Muscle of leg (tissue), 16 donors: ENCODE results near the gene MMP19. TPM values are rescaled to one million over a fixed set of nuclear protein-coding genes. Genes with fewer than 3 reads are reported as not detected.
A peak's percentile ranks its signal among the peaks of the same experiment; 100 is the strongest.
"Not testable (repeated sequence)": the region's sequence is repeated elsewhere in the genome, so short reads cannot be mapped to it uniquely, and the experiment has no call there.

ENCODE experiments used
- DNase-seq: peaks from one replicate; pipeline ENCODE4 v3.0.0; 2013
- H3K27ac ChIP-seq: one replicate; pipeline ENCODE4 v1.5.1; 2013; ENCODE audit warnings: mild to moderate bottlenecking, low read length, control low read depth
- H3K27me3 ChIP-seq: one replicate; pipeline ENCODE4 v1.6.1; 2013; ENCODE audit warnings: low read length; ENCODE audit not compliant: control insufficient read depth, insufficient read depth
- H3K36me3 ChIP-seq: one replicate; pipeline ENCODE4 v1.6.1; 2013; ENCODE audit warnings: low read length; ENCODE audit not compliant: control insufficient read depth, insufficient read depth
- H3K4me1 ChIP-seq: one replicate; pipeline ENCODE4 v1.6.1; 2013; ENCODE audit warnings: low read length; ENCODE audit not compliant: control insufficient read depth, insufficient read depth
- H3K4me3 ChIP-seq: one replicate; pipeline ENCODE4 v1.5.1; 2013; ENCODE audit warnings: low read length, control low read depth
- H3K9me3 ChIP-seq: replicated peaks from 2 replicates; pipeline ENCODE4 v1.6.1; 2013; ENCODE audit warnings: low read depth, low read length; ENCODE audit not compliant: control insufficient read depth
- WGBS: methylation state at CpG from one replicate; pipeline ENCODE4 v1.1.5; 2013; ENCODE audit warnings: missing lambda C conversion rate; ENCODE audit not compliant: insufficient coverage; 5-methylcytosine and 5-hydroxymethylcytosine counted together
- long read RNA-seq, 11 donors: transcript quantifications; one replicate each; lab custom pipeline, GENCODE V29; 2026
- polyA plus RNA-seq, 8 donors: library from polyadenylated mRNA; unstranded; fragments of 120-200 nt; gene quantifications; one replicate each; pipeline versions ENCODE4 v1.2.1 to v1.2.3, GENCODE V29; 2013; ENCODE audit warnings: inconsistent platforms in 1 of 8, low replicate concordance in 1 of 8; ENCODE audit not compliant: insufficient read length in 8 of 8, insufficient read depth in 1 of 8
- total RNA-seq: library from RNA; stranded (reverse); fragments of 120-200 nt; gene quantifications from one replicate; pipeline ENCODE4 v1.2.4, GENCODE V29; 2013

MMP19 gene, protein sequence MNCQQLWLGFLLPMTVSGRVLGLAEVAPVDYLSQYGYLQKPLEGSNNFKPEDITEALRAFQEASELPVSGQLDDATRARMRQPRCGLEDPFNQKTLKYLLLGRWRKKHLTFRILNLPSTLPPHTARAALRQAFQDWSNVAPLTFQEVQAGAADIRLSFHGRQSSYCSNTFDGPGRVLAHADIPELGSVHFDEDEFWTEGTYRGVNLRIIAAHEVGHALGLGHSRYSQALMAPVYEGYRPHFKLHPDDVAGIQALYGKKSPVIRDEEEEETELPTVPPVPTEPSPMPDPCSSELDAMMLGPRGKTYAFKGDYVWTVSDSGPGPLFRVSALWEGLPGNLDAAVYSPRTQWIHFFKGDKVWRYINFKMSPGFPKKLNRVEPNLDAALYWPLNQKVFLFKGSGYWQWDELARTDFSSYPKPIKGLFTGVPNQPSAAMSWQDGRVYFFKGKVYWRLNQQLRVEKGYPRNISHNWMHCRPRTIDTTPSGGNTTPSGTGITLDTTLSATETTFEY
- total RNA-seq (2.7 TPM), polyA plus RNA-seq (1 to 10 TPM; 1.0 to 2.9 (median 1.9) TPM)
- long read RNA-seq, donor 1, result 0 reads
- long read RNA-seq, donor 2, partial matches to known transcripts, result 0 of 1 reads
- long read RNA-seq, donor 2, other reads (novel, unspliced or antisense), result 0 of 1 reads
- long read RNA-seq, donor 3, result 0 reads
- long read RNA-seq, donor 4, result 0 reads
- long read RNA-seq, donor 5, partial matches to known transcripts, result 10 of 10 reads
- long read RNA-seq, donor 5, other reads (novel, unspliced or antisense), result 0 of 10 reads
- long read RNA-seq, donor 6, partial matches to known transcripts, result 5 of 5 reads
- long read RNA-seq, donor 6, other reads (novel, unspliced or antisense), result 0 of 5 reads
- long read RNA-seq, donor 7, partial matches to known transcripts, result 0 of 1 reads
- long read RNA-seq, donor 7, other reads (novel, unspliced or antisense), result 0 of 1 reads
- long read RNA-seq, donor 8, result 0 reads
- long read RNA-seq, donor 9, result 0 reads
- long read RNA-seq, donor 10, result 0 reads
- long read RNA-seq, donor 11, result 0 reads

DNA sequence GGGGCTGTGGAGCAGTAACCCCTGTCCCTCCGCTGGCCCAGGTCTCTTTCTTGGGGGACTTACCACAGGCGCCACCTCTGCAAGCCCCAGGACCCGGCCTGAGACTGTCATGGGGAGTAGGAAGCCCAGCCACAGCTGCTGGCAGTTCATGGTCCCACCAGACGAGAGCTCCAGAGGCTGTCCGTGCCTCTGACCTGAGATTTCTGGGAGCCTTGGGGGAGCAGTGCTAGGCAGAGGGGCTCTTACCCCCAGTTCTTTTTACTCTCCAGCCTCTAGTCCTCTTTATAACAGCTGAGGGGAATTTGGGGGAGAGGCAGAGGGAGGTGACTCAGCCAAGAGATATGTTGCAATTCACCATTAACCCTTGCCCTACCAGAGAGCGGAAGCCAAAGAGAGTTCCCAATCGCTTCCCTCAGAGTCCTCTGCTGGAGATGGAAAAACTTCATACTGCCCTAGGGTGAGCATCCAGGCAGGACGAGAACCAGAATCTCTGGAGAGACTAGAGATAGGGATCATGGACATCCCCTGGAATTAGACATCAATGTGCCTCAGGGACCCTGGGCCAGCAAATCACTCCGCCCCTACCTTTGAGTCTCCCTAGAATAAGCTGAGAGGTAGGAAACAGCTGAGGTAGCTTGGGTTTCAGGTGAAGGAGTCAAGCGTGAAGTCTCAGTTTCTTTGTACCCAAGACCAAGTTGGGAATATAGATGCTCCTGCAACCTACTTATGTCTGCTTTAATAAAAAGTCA lies at the start of gene MMP19:
TSS of gene MMP19 (minus strand) at position 256 of the 749 bp plus-strand sequence. CDS start at position 150, 106 bp downstream.
- Histone ChIP-seq H3K9me3 (no peaks in the 10 kb centered on the region), H3K4me1 (peaks cover 13% of the 10 kb centered on the region), H3K27ac (no peak within 1 kb of the TSS), H3K4me3 (no peak within 1 kb of the TSS), H3K36me3 (no peaks in the 10 kb centered on the region), H3K27me3 (peaks cover 2% of the 10 kb centered on the region)
- 23% methylated on average over 4 of the region's 10 CpGs for WGBS
- DNase-seq, result peak; percentile 73

DNA sequence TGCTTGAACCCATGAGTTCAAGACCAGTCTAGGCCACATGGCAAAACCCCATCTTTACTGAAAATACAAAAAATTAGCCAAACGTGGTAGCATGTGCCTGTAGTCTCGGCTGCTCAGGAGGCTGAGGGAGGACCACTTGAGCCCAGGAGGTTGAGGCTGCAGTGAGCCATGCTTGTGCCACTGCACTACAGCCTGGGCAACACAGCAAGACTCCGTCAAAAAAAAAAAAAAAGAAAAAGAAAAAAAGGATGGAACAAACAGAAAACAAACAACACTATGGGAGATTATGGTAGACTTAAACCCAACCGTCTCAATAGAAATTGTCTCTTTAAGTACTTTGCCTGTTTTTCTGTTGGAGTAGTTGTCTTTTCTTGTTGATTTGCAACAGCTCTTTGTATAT lies 48.6 kb upstream of the MMP19 start:
- no peak overlapping the region for H3K4me3 ChIP-seq
- H3K9me3 ChIP-seq, result no peaks in the 10 kb centered on the region
- 94% methylated on average over 2 of the region's 4 CpGs for WGBS
- no peaks in the 10 kb centered on the region for H3K36me3 ChIP-seq
- H3K27me3 ChIP-seq, result no peaks in the 10 kb centered on the region
- H3K4me1 ChIP-seq, result no peaks in the 10 kb centered on the region
- DNase-seq, result no peak
- no peak overlapping the region for H3K27ac ChIP-seq

DNA sequence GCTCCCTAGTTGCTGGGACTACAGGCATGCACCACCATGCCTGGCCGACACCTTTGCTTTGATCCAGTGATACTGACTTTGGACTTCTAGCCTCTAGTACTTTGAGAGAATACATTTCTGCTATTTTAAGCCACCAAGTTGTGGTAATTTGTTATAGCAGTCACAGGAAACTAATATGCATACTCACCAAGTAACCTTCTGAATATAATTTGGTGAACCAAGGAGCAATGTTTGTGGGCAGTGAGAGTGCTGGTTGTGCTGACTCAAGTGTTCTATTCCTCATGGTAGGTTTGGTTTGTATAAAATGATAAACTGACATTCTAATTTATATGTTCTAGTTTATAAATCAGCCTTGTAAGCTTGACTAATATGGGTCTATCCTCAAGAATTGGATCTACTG lies 42.4 kb upstream of the MMP19 start:
- Histone ChIP-seq H3K9me3 (no peaks in the 10 kb centered on the region), H3K27ac (no peak overlapping the region), H3K36me3 (no peaks in the 10 kb centered on the region), H3K4me3 (no peak overlapping the region), H3K27me3 (no peaks in the 10 kb centered on the region), H3K4me1 (no peaks in the 10 kb centered on the region)
- DNase-seq, result no peak
- 83% methylated on average over 1 of the region's 1 CpG for WGBS

DNA sequence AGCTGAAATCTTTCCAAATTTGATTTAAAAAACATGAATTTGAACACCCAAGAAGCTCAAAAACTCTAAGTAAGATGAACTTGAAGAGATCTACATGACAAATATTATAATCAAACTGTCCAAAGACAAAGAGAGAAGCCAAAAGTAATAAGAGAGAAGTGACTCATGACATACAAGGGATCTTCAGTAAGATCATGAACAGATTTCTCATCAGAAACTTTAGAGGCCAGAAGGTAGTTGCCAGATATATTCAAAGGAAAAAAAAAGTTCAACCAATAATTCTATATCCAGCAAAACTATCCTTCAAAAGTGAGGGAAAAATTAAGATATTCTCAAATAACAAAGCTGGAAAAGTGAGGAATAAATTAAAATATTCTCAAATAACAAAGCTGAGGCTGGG lies 35.1 kb upstream of the MMP19 start:
- H3K4me3 ChIP-seq, result no peak overlapping the region
- no peak for DNase-seq
- H3K36me3 ChIP-seq, result no peaks in the 10 kb centered on the region

DNA sequence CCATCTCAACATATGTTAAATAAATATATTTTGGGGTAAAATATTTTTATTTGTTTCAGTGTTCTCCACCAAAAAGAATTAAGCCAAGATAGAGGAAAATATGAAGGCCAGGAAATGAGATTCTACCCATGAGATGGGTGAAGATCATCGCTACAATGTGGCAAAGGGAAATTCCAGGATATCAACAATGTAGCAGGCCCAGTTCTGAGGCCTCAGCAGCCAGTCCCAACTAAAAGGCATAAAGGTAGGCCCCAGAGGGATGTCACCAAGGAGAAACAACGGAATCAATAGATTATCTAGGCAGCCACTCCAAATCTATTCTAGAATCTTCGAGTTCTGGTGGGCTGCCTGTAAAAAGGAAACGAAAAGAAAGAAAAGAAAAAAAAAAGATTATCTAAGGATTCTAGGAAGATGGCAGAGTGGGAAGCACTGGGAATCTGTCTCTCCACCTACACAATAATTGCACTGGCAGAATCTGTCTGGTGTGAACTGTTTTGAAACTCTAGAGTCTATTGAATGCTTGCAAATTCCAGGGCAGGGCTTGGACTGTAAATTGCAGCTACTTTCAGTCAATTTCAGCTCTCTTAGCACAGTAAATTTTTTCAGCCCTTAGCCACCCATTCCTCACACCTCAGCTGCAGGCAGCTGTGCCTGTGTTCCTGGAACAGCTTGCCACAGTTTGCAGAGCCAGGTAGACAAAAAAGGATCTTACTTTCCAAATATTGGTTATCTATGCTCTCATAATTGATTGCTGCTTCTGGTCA lies 33.1 kb upstream of the MMP19 start:
- no peak for DNase-seq
- H3K27ac ChIP-seq, result no peak overlapping the region
- no peak overlapping the region for H3K4me3 ChIP-seq
- no peaks in the 10 kb centered on the region for H3K4me1 ChIP-seq
- H3K36me3 ChIP-seq, result no peaks in the 10 kb centered on the region
- no CpG with 5 or more reads among the region's 4 CpGs for WGBS
- H3K9me3 ChIP-seq, result no peaks in the 10 kb centered on the region
- H3K27me3 ChIP-seq, result no peaks in the 10 kb centered on the region

More for the DNA sequence above, 35.1 kb upstream of the MMP19 start:
- H3K27me3 ChIP-seq, result no peaks in the 10 kb centered on the region
- H3K27ac ChIP-seq, result no peak overlapping the region
- H3K9me3 ChIP-seq, result no peaks in the 10 kb centered on the region
- no peaks in the 10 kb centered on the region for H3K4me1 ChIP-seq

DNA sequence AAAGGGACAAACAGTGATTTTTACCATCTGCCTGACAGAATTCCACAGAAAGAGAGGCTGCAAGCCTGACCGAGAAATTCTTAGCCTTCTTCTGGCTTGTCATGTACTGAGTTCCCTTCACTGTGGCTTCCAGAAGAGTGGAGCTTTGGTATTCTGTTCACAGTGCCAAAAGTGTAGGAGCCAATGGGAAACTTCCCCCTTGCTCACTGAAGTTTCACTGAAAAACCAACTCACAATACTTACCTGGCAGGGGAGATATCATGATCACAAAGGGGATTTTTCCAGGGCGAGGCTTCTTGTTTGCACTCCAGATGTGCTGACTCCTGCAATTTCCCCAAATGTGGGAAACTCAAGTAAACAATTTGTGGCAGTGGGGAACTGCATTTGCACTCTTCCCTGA lies 31.7 kb upstream of the MMP19 start:
- H3K27ac ChIP-seq, result no peak overlapping the region
- no peaks in the 10 kb centered on the region for H3K9me3 ChIP-seq
- no peaks in the 10 kb centered on the region for H3K36me3 ChIP-seq
- WGBS, result no CpG with 5 or more reads among the region's 2 CpGs
- H3K27me3 ChIP-seq, result no peaks in the 10 kb centered on the region
- H3K4me1 ChIP-seq, result no peaks in the 10 kb centered on the region
- H3K4me3 ChIP-seq, result no peak overlapping the region
- DNase-seq, result peak; percentile 20

DNA sequence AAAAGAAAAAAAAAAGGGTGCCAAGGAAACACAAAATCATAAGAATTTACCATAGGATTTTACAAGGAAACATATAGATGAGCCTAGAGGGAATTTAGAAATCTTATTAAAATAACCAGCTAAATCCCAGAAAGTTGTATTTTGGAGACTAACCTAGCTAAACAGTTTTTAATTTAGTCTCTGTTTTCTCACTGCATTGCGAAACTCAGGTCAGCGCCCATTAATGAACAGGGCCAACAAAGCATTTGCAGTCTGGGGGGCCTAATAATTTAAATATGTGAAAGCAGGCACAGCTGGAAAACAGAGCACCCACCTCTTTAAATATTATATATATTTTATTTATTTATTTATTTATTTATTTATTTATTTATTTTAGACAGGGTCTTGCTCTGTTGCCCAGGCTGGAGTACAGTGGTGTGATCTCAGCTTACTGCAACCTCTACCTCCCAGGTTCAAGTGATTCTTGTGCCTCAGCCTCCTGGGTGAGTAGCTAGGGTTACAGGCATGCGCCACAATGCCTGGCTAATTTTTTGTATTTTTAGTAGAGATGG lies 23.8 kb upstream of the MMP19 start:
- WGBS, result 100% methylated on average over 1 of the region's 3 CpGs

DNA sequence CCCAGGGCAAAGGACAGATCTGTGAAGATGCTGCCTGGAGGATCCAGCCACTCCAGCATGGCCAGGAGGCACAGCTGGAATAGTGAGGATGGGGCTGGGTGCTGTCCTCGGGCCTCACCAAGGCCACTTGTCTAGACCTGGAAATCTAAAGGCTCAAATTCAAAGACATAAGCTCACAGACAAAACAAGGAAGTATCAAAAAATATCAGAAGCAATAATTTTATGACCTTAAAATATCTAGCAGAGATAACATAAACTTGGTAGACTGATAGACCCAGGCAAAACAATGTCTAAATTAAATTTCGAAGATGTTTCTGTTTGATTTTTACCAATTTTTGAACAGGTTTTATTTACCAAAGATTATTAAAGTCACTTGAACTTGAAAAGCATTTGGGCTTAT lies 22.6 kb upstream of the MMP19 start:
- no peaks in the 10 kb centered on the region for H3K36me3 ChIP-seq
- no peak overlapping the region for H3K4me3 ChIP-seq
- no peaks in the 10 kb centered on the region for H3K27me3 ChIP-seq
- WGBS, result no CpG with 5 or more reads among the region's 2 CpGs
- H3K9me3 ChIP-seq, result peaks cover 3% of the 10 kb centered on the region
- no peak overlapping the region for H3K27ac ChIP-seq
- DNase-seq, result no peak
- no peaks in the 10 kb centered on the region for H3K4me1 ChIP-seq

More for the DNA sequence above, 23.8 kb upstream of the MMP19 start:
- H3K4me1 ChIP-seq, H3K36me3 ChIP-seq, H3K27ac ChIP-seq, H3K9me3 ChIP-seq, DNase-seq, H3K27me3 ChIP-seq, H3K4me3 ChIP-seq: not testable (repeated sequence)

DNA sequence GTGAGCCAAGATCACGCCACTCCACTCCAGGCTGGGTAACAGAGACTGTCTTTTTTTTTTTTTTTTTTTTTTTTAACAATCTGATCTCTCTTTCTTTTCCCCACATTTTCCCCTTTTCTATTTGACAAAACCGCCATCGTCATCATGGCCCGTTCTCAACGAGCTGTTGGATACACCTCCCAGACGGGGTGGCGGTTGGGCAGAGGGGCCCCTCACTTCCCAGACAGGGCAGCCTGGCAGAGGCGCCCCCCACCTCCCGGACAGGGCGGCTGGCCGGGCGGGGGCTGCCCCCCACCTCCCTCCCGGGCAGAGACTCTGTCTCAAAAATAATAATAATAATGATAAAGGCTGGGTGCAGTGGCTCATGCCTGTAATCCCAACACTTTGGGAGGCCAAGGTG lies 20.2 kb upstream of the MMP19 start:
- not testable (repeated sequence) for DNase-seq, H3K27ac ChIP-seq, H3K4me3 ChIP-seq

More for the DNA sequence above, 20.2 kb upstream of the MMP19 start:
- H3K4me1 ChIP-seq, H3K9me3 ChIP-seq, H3K36me3 ChIP-seq, H3K27me3 ChIP-seq: not testable (repeated sequence)
- WGBS, result 83% methylated on average over 2 of the region's 13 CpGs
